DND-41 (cell line): Measurements from ENCODE around the gene TEX22.
A peak's percentile ranks its signal among the peaks of the same experiment; 100 is the strongest.

Source experiments
- EZH2 ChIP-seq: IDR thresholded peaks from 3 replicates; pipeline ENCODE4 v1.6.1; 2012; ENCODE audit warnings: borderline replicate concordance, low read depth, mild to moderate bottlenecking, moderate library complexity, low read length, inconsistent platforms; ENCODE audit not compliant: severe bottlenecking
- TF ChIP-seq, protein P1 (sequence below): IDR thresholded peaks from 2 replicates; pipeline ENCODE4 v1.5.1; 2012; ENCODE audit warnings: borderline replicate concordance, low read length, moderate library complexity, mild to moderate bottlenecking; ENCODE audit not compliant: poor library complexity, severe bottlenecking; ENCODE audit errors: extremely low read depth

DNA sequence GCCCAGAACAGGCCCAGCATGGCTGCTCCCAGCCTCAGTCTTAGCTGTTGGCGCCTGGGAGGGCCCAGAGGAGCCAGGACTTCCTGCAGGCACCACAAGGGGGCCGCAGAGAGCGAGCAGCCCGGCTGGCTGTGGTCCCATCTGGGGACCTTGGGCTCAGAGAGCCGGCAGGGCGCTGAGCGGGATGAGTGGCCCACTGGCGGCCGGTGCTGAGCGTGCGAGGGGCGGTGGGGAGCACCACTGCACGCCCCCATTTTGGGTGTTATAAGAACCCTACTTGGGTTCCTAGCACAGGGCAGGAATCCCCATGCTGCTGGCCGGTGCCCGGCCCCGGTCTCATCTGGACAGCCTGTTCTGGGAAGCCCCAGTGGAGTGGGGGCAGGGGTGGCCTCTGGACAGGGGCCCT lies 50.4 kb downstream of the TEX22 start:
- TF ChIP-seq, protein P1, sequence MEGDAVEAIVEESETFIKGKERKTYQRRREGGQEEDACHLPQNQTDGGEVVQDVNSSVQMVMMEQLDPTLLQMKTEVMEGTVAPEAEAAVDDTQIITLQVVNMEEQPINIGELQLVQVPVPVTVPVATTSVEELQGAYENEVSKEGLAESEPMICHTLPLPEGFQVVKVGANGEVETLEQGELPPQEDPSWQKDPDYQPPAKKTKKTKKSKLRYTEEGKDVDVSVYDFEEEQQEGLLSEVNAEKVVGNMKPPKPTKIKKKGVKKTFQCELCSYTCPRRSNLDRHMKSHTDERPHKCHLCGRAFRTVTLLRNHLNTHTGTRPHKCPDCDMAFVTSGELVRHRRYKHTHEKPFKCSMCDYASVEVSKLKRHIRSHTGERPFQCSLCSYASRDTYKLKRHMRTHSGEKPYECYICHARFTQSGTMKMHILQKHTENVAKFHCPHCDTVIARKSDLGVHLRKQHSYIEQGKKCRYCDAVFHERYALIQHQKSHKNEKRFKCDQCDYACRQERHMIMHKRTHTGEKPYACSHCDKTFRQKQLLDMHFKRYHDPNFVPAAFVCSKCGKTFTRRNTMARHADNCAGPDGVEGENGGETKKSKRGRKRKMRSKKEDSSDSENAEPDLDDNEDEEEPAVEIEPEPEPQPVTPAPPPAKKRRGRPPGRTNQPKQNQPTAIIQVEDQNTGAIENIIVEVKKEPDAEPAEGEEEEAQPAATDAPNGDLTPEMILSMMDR, result peak; percentile 72
- no peak for TF ChIP-seq EZH2
